Activated naive CD8-positive, alpha-beta T cell (primary cell): ENCODE measurements around the gene ZEB2.

Source experiments
- H3K27ac Mint-ChIP-seq: one replicate; pipeline ENCODE4 v1.8.0; 2021; ENCODE audit warnings: mixed read lengths
- H3K27me3 Mint-ChIP-seq: one replicate; pipeline ENCODE4 v1.8.0; 2021; ENCODE audit warnings: mixed read lengths
- H3K36me3 Mint-ChIP-seq: one replicate; pipeline ENCODE4 v1.8.0; 2021; ENCODE audit warnings: mixed read lengths
- H3K4me1 Mint-ChIP-seq: one replicate; pipeline ENCODE4 v1.8.0; 2021; ENCODE audit warnings: low read depth, mixed read lengths
- H3K4me3 Mint-ChIP-seq: one replicate; pipeline ENCODE4 v1.8.0; 2021; ENCODE audit warnings: mild to moderate bottlenecking, mixed read lengths
- H3K9me3 Mint-ChIP-seq: one replicate; pipeline ENCODE4 v1.8.0; 2021; ENCODE audit warnings: low read depth, mixed read lengths

Gene ZEB2

GRCh38 chr2:144409241-144409640 lies 110.7 kb downstream of the ZEB2 start:
- peaks cover 1% of the 10 kb centered on the region for H3K4me1 Mint-ChIP-seq
- no peaks in the 10 kb centered on the region for H3K36me3 Mint-ChIP-seq
- H3K9me3 Mint-ChIP-seq: no peaks in the 10 kb centered on the region
- no peak overlapping the region for H3K27ac Mint-ChIP-seq
- H3K4me3 Mint-ChIP-seq: no peak overlapping the region
- no peaks in the 10 kb centered on the region for H3K27me3 Mint-ChIP-seq

- H3K4me1 Mint-ChIP-seq: no peaks in the 10 kb centered on the region
- no peaks in the 10 kb centered on the region for H3K9me3 Mint-ChIP-seq
- no peaks in the 10 kb centered on the region for H3K36me3 Mint-ChIP-seq
- no peaks in the 10 kb centered on the region for H3K27me3 Mint-ChIP-seq
- H3K27ac Mint-ChIP-seq: no peak overlapping the region
- no peak overlapping the region for H3K4me3 Mint-ChIP-seq
Observed at GRCh38 chr2:144407262-144407661, 112.7 kb downstream of the ZEB2 start.

GRCh38 chr2:144405982-144406788 lies 113.7 kb downstream of the ZEB2 start:
- H3K27ac Mint-ChIP-seq: no peak overlapping the region
- H3K36me3 Mint-ChIP-seq: no peaks in the 10 kb centered on the region
- H3K4me3 Mint-ChIP-seq: no peak overlapping the region
- H3K9me3 Mint-ChIP-seq: no peaks in the 10 kb centered on the region
- H3K27me3 Mint-ChIP-seq: no peaks in the 10 kb centered on the region
- H3K4me1 Mint-ChIP-seq: no peaks in the 10 kb centered on the region

- Mint-ChIP-seq H3K4me1 (no peaks in the 10 kb centered on the region), H3K36me3 (no peaks in the 10 kb centered on the region), H3K9me3 (no peaks in the 10 kb centered on the region), H3K4me3 (no peak overlapping the region), H3K27ac (no peak overlapping the region), H3K27me3 (no peaks in the 10 kb centered on the region)
Observed at GRCh38 chr2:144405321-144405720, 114.6 kb downstream of the ZEB2 start.

- H3K9me3 Mint-ChIP-seq: no peaks in the 10 kb centered on the region
- no peak overlapping the region for H3K27ac Mint-ChIP-seq
- H3K4me3 Mint-ChIP-seq: no peak overlapping the region
- H3K27me3 Mint-ChIP-seq: no peaks in the 10 kb centered on the region
- no peaks in the 10 kb centered on the region for H3K4me1 Mint-ChIP-seq
- H3K36me3 Mint-ChIP-seq: peaks cover 3% of the 10 kb centered on the region
Observed at GRCh38 chr2:144404586-144405314, 115.2 kb downstream of the ZEB2 start.

GRCh38 chr2:144403933-144404332 lies 116.0 kb downstream of the ZEB2 start:
- H3K9me3 Mint-ChIP-seq: no peaks in the 10 kb centered on the region
- H3K27me3 Mint-ChIP-seq: no peaks in the 10 kb centered on the region
- H3K27ac Mint-ChIP-seq: no peak overlapping the region
- H3K4me3 Mint-ChIP-seq: no peak overlapping the region
- H3K36me3 Mint-ChIP-seq: peaks cover 3% of the 10 kb centered on the region
- no peaks in the 10 kb centered on the region for H3K4me1 Mint-ChIP-seq

GRCh38 chr2:144402251-144402650 lies 117.7 kb downstream of the ZEB2 start:
- Mint-ChIP-seq H3K36me3 (peaks cover 5% of the 10 kb centered on the region), H3K4me1 (no peaks in the 10 kb centered on the region), H3K27ac (no peak overlapping the region), H3K27me3 (no peaks in the 10 kb centered on the region), H3K9me3 (no peaks in the 10 kb centered on the region), H3K4me3 (no peak overlapping the region)

- no peak overlapping the region for H3K27ac Mint-ChIP-seq
Observed at GRCh38 chr2:144401036-144401435, 118.9 kb downstream of the ZEB2 start.

GRCh38 chr2:144396318-144396717 lies 123.6 kb downstream of the ZEB2 start:
- Mint-ChIP-seq H3K9me3 (no peaks in the 10 kb centered on the region), H3K27ac (no peak overlapping the region), H3K4me3 (no peak overlapping the region), H3K4me1 (no peaks in the 10 kb centered on the region), H3K27me3 (no peaks in the 10 kb centered on the region), H3K36me3 (peaks cover 9% of the 10 kb centered on the region)

More at GRCh38 chr2:144401036-144401435, 118.9 kb downstream of the ZEB2 start:
- no peaks in the 10 kb centered on the region for H3K9me3 Mint-ChIP-seq
- H3K4me3 Mint-ChIP-seq: no peak overlapping the region
- H3K36me3 Mint-ChIP-seq: peaks cover 5% of the 10 kb centered on the region
- no peaks in the 10 kb centered on the region for H3K27me3 Mint-ChIP-seq
- no peaks in the 10 kb centered on the region for H3K4me1 Mint-ChIP-seq

- peaks cover 4% of the 10 kb centered on the region for H3K36me3 Mint-ChIP-seq
- no peaks in the 10 kb centered on the region for H3K27me3 Mint-ChIP-seq
- no peak overlapping the region for H3K4me3 Mint-ChIP-seq
- H3K9me3 Mint-ChIP-seq: no peaks in the 10 kb centered on the region
- no peak overlapping the region for H3K27ac Mint-ChIP-seq
- no peaks in the 10 kb centered on the region for H3K4me1 Mint-ChIP-seq
Observed at GRCh38 chr2:144390424-144391020, 129.4 kb downstream of the ZEB2 start.

GRCh38 chr2:144389930-144390311 lies 130.0 kb downstream of the ZEB2 start:
- Mint-ChIP-seq H3K4me1 (no peaks in the 10 kb centered on the region), H3K27ac (no peak overlapping the region), H3K27me3 (no peaks in the 10 kb centered on the region), H3K4me3 (no peak overlapping the region), H3K36me3 (no peaks in the 10 kb centered on the region), H3K9me3 (no peaks in the 10 kb centered on the region)

- Mint-ChIP-seq H3K36me3 (no peaks in the 10 kb centered on the region), H3K9me3 (no peaks in the 10 kb centered on the region), H3K27ac (no peak overlapping the region), H3K27me3 (no peaks in the 10 kb centered on the region), H3K4me3 (no peak overlapping the region), H3K4me1 (no peaks in the 10 kb centered on the region)
Observed at GRCh38 chr2:144389151-144389929, 130.6 kb downstream of the ZEB2 start.

GRCh38 chr2:144385381-144385780 lies 134.5 kb downstream of the ZEB2 start:
- Mint-ChIP-seq H3K4me1 (peaks cover 29% of the 10 kb centered on the region), H3K4me3 (no peak overlapping the region), H3K9me3 (no peaks in the 10 kb centered on the region), H3K27ac (no peak overlapping the region), H3K27me3 (no peaks in the 10 kb centered on the region), H3K36me3 (no peaks in the 10 kb centered on the region)

GRCh38 chr2:144383571-144384100 lies 136.3 kb downstream of the ZEB2 start:
- peaks cover 29% of the 10 kb centered on the region for H3K4me1 Mint-ChIP-seq
- no peak overlapping the region for H3K4me3 Mint-ChIP-seq
- H3K9me3 Mint-ChIP-seq: no peaks in the 10 kb centered on the region
- no peaks in the 10 kb centered on the region for H3K36me3 Mint-ChIP-seq
- no peak overlapping the region for H3K27ac Mint-ChIP-seq
- H3K27me3 Mint-ChIP-seq: no peaks in the 10 kb centered on the region
